IMR-90 (cell line): ENCODE measurements around the gene MAGEB17.

Source experiments
- BHLHE40 ChIP-seq: fragments of 150-350 bp; IDR thresholded peaks from 2 replicates; pipeline ENCODE4 v1.6.1; 2016; ENCODE audit warnings: mild to moderate bottlenecking, low read depth, low read length
- CEBPB ChIP-seq: IDR thresholded peaks from 2 replicates; pipeline ENCODE4 v1.6.1; 2012; ENCODE audit warnings: low read depth, low read length, improper control_type of control experiment
- CHD1 ChIP-seq: IDR thresholded peaks from 2 replicates; pipeline ENCODE4 v1.6.1; 2012; ENCODE audit warnings: low read depth, low read length, improper control_type of control experiment
- MAZ ChIP-seq: IDR thresholded peaks from 2 replicates; pipeline ENCODE4 v1.6.1; 2012; ENCODE audit warnings: low read depth, mild to moderate bottlenecking, low read length, improper control_type of control experiment, moderate library complexity, borderline replicate concordance
- MXI1 ChIP-seq: IDR thresholded peaks from 2 replicates; pipeline ENCODE4 v1.6.1; 2012; ENCODE audit warnings: low read depth, mild to moderate bottlenecking, low read length, moderate library complexity, borderline replicate concordance
- POLR2A ChIP-seq: IDR thresholded peaks from 2 replicates; pipeline ENCODE4 v1.6.1; 2012; ENCODE audit warnings: mild to moderate bottlenecking, low read depth, low read length
- RAD21 ChIP-seq: IDR thresholded peaks from 2 replicates; pipeline ENCODE4 v1.6.1; 2012; ENCODE audit warnings: low read length, improper control_type of control experiment
- RCOR1 ChIP-seq: IDR thresholded peaks from 2 replicates; pipeline ENCODE4 v1.6.1; 2012; ENCODE audit warnings: mild to moderate bottlenecking, low read length, improper control_type of control experiment; ENCODE audit not compliant: insufficient replicate concordance
- RFX5 ChIP-seq: IDR thresholded peaks from 2 replicates; pipeline ENCODE4 v1.8.0; 2012; ENCODE audit warnings: low read depth, mild to moderate bottlenecking, low read length, moderate library complexity
- SMC3 ChIP-seq: fragments of 150-350 bp; IDR thresholded peaks from 2 replicates; pipeline ENCODE4 v1.6.1; 2016; ENCODE audit warnings: low read depth, mild to moderate bottlenecking, antibody characterized with exemption, low read length, moderate library complexity
- TF ChIP-seq, protein P1 (sequence below): conservative IDR thresholded peaks from 2 replicates; pipeline ENCODE4 v1.5.1; 2012; ENCODE audit warnings: mild to moderate bottlenecking, low read depth, low read length, improper control_type of control experiment
- TF ChIP-seq, protein P2 (sequence below): fragments of 150-350 bp; IDR thresholded peaks from 2 replicates; pipeline ENCODE4 v1.6.1; 2017; ENCODE audit warnings: mild to moderate bottlenecking, antibody characterized with exemption, low read length, low read depth

DNA sequence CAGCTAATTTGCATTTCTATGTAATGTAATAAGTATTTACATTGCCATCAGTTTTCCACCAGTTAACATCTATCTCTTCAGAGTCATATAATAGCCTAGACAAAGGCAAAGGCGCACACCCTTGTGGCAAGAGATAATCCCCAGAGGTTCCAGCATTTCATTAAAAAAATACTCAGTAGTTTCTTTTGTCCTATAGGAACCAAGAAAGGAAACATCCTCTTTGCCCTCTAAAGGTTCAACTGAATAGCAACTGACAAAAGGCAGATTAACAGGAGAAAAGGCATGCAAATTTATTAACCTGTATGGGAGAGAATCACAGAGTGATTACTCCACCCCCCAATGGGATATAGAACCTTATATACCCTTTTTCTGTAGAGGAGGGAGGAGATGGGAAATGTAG, 48.4 kb downstream of the MAGEB17 start:
- TF ChIP-seq, protein P1, sequence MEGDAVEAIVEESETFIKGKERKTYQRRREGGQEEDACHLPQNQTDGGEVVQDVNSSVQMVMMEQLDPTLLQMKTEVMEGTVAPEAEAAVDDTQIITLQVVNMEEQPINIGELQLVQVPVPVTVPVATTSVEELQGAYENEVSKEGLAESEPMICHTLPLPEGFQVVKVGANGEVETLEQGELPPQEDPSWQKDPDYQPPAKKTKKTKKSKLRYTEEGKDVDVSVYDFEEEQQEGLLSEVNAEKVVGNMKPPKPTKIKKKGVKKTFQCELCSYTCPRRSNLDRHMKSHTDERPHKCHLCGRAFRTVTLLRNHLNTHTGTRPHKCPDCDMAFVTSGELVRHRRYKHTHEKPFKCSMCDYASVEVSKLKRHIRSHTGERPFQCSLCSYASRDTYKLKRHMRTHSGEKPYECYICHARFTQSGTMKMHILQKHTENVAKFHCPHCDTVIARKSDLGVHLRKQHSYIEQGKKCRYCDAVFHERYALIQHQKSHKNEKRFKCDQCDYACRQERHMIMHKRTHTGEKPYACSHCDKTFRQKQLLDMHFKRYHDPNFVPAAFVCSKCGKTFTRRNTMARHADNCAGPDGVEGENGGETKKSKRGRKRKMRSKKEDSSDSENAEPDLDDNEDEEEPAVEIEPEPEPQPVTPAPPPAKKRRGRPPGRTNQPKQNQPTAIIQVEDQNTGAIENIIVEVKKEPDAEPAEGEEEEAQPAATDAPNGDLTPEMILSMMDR: no peak
- TF ChIP-seq SMC3: no peak
- no peak for TF ChIP-seq POLR2A
- no peak for TF ChIP-seq RAD21
- TF ChIP-seq MXI1: no peak
- no peak for TF ChIP-seq MAZ
- TF ChIP-seq RFX5: no peak
- TF ChIP-seq BHLHE40: no peak
- no peak for TF ChIP-seq CHD1
- TF ChIP-seq, protein P2, sequence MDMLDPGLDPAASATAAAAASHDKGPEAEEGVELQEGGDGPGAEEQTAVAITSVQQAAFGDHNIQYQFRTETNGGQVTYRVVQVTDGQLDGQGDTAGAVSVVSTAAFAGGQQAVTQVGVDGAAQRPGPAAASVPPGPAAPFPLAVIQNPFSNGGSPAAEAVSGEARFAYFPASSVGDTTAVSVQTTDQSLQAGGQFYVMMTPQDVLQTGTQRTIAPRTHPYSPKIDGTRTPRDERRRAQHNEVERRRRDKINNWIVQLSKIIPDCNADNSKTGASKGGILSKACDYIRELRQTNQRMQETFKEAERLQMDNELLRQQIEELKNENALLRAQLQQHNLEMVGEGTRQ: no peak
- TF ChIP-seq CEBPB: no peak
- TF ChIP-seq RCOR1: no peak
